Right lobe of liver (tissue), 4 donors: Measurements from ENCODE around the gene GRAMD1C.

Experiments used
- POLR2A ChIP-seq: fragments of 450-650 bp; IDR thresholded peaks from one replicate; pipeline ENCODE4 v1.6.1; 2017; ENCODE audit warnings: antibody characterized with exemption, mild to moderate bottlenecking
- TF ChIP-seq, protein P1 (sequence below), 4 donors: fragments of 200-600 bp in 3 of 4; fragments of 450-650 bp in 1 of 4; IDR thresholded peaks; one replicate each; pipeline versions ENCODE4 v1.5.1 to v1.8.0; 2016 to 2022; ENCODE audit warnings: antibody characterized with exemption in 4 of 4, mild to moderate bottlenecking in 2 of 4
- donor health status: DM: no; HTN: no; CAD: no.
- donor health status: DM: no; HTN: no; CAD: no.
- donor health status: DM: no; HTN: yes; CAD: no.

- TF ChIP-seq, protein P1, sequence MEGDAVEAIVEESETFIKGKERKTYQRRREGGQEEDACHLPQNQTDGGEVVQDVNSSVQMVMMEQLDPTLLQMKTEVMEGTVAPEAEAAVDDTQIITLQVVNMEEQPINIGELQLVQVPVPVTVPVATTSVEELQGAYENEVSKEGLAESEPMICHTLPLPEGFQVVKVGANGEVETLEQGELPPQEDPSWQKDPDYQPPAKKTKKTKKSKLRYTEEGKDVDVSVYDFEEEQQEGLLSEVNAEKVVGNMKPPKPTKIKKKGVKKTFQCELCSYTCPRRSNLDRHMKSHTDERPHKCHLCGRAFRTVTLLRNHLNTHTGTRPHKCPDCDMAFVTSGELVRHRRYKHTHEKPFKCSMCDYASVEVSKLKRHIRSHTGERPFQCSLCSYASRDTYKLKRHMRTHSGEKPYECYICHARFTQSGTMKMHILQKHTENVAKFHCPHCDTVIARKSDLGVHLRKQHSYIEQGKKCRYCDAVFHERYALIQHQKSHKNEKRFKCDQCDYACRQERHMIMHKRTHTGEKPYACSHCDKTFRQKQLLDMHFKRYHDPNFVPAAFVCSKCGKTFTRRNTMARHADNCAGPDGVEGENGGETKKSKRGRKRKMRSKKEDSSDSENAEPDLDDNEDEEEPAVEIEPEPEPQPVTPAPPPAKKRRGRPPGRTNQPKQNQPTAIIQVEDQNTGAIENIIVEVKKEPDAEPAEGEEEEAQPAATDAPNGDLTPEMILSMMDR (IDR thresholded peaks at IDR 0.05) = peak in 1 of 4 donors; percentile 7
- no peak for TF ChIP-seq POLR2A
Observed at GRCh38 chr3:113795693-113796092, 42.9 kb upstream of the GRAMD1C start.
